HG03108 (cell line): ENCODE data around the gene SPN.
"Not testable (repeated sequence)": the region's sequence is repeated elsewhere in the genome, so short reads cannot be mapped to it uniquely, and the experiment has no call there.

Experiments used
- ATAC-seq: cut with Tn5 transposase; IDR thresholded peaks from one replicate; pipeline ENCODE4 v1.9.1; 2021; ENCODE audit warnings: moderate library complexity; ENCODE audit not compliant: unreplicated experiment

SPN gene

DNA sequence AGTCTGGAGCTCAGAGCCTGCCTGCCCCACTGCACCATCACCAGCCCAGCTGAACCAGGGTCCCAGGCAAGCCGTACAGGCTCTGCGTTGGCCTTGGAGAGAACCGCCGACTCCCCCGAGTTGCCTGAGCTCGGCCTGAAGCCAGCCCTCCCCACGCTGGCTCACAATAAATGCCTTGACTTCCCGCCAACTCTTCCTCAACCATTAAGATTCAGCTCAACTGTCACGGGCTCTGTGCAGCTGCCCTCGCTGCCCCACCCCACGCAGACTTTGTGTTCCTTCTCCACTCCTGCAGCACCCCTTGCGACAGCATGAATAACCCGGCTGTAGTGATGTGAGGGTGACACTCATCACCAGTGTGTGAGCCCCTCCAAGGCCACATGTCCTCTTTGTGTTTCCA lies 11.1 kb downstream of the SPN start:
- no peak for ATAC-seq

DNA sequence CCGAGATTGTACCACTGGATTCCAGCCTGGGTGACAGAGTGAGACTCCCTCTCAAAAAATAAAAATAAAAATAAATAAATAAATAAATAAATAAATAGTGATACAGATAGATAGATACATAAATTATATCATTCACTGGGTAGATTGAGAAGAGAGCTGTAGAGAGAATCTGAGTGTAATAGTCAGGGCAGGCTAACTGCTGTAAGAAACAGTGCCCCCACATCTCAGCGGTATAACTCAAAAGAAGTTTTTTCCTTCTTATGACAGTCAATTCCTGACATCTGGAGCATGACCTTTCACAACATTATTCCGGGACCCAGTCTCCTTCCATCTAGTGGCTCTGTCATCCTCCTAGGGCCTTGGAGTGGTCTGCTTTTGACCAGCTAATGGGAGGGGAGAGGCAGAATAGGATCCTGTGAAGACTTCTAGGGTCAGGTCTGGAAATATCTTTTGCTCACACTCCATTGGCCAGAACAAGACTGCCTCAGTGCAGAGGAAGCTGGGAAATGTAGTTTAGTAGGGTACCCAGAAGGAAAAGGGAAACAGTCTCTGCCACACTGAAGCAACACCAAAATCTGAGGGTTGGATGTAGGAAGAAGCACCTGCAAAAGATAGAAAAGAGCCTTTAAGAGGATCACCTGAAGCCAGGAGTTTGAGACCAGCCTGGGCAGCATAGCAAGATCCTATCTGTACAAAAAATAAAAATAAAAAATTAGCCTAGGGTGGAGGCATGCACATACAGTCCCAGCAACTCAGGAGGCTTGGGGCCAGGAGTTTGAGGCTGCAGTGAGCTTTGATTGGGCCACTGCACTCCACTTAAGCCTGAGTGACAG lies 13.0 kb downstream of the SPN start:
- no peak for ATAC-seq

DNA sequence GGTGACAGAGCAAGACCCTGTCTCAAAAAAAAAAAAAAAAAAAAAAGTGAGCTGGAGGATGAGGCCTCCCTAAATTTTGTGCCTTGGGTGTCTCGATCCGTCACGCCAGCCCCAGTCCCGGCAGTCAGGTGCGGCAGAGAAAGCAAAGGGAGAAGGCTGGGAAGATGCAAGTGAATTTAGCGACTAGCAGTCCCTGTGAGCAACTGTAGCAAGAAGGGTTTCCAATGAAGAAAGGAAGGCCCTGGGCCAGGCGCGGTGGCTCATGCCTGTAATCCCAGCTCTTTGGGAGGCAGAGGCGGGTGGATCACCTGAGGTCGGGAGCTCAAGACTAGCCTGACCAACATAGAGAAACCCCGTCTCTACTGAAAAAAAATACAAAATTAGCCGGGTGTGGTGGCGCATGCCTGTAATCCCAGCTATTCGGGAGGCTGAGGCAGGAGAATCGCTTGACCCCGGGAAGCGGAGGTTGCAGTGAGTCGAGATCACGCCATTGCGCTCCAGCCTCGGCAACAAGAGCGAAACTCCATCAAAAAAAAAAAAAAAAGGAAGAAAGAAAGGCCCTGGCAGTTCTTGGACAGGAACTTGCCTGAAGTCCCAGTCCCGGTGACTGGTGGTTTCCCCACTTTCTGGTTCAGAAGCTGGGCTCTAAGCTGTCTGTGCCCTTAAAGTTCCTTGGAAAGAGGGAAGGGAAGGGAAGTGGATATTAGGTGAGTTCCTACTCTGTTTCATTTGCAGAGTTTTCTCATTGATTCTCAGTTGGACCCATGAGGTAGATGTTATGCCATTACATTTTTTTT lies 14.1 kb downstream of the SPN start:
- no peak for ATAC-seq

DNA sequence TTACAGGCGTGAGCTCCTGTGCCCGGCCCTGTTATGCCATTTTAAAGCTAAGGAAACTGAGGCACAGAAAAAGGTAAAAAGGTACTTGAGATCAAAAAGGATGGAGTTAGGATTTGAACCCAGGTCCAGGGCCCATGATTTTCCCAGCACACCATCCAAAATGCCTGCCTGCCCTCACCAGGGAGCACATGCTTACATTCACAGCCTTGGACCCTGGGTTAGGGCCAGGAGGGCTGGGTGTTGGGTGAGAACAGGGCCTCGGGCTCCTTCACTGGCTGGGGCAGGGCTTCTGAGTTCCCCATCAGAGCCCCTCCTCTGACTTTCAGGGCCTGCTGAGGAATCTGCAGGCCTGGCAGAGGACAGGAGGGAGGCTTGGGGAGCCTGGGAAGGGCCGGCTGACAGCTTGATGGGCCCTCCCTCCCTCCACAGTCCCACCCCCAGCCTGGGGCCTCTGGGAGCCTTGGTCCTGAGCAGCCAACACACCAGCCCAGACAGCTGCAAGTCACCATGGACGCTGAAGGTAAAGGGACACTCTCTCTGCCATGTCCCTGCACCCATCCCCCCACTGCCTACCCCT lies 15.7 kb downstream of the SPN start, which contains the start of gene QPRT:
Gene QPRT (plus strand): TSS at position 490 of the 577 bp plus-strand sequence. CDS start 18 bp downstream, at position 508.
- ATAC-seq = peak; percentile 37

DNA sequence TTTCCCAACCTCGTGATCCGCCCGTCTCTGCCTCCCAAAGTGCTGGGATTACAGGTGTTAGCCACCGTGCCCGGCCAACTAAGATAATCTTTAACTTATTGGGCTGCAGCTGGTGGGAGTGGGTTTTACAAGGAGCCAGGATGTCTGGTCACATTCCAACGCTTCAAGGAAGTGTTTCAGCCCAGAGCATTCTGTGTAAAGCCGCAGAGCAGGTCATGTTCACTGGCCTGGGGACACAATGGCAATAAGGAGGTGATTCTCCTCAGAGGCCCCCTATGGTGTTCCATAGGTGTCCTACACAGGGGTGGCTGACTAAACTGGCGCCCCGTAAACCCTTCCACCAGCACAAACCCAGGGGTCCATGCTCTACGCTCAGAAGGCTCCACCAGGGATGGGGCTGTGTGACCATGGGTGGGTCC lies 17.1 kb downstream of the SPN start:
- ATAC-seq = no peak

DNA sequence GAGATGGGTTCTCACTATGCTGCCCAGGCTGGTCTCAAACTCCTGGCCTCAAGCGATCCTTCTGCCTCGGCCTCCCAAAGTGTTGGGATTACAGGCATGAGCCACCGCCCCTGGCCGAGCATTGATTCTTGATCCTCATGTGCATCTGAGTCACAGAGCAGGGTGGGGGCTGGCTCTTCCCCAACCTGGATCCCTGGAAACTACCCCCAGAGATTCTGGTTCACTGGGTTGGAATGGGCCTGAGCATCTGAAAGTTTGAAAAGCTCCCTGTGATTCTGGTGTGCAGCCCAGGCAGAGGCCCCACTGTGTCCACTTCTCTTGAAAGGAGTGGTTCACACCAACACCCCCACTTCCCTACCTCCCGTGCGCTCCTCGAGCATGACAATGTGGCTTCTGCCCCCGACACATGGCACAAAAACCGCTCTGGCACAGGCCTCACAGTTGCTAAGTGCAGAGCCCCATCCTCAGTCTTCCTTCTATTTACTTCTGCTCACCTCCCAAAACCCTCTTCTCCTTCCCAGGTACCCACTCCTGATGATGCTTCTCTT lies 20.6 kb downstream of the SPN start:
- no peak for ATAC-seq

DNA sequence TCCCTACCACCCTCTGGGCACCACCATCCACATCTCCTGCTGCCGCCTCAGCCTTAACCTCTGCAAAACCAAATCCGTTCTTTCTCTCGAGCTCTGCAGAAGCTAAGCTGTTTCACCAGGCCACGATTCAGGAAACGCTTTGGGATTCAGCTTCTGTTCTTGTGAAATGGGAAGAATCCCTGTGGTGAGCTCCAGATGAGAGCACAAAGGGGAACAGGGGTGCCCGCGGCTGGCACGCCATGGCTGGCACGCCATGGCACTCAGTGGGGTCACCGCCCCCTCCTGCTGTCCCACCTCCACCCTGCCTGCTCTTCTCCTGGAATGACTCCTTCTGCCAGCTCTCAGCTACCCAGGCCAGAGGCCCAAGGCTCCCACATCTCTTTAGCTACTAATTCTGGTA lies 21.6 kb downstream of the SPN start:
- no peak for ATAC-seq

DNA sequence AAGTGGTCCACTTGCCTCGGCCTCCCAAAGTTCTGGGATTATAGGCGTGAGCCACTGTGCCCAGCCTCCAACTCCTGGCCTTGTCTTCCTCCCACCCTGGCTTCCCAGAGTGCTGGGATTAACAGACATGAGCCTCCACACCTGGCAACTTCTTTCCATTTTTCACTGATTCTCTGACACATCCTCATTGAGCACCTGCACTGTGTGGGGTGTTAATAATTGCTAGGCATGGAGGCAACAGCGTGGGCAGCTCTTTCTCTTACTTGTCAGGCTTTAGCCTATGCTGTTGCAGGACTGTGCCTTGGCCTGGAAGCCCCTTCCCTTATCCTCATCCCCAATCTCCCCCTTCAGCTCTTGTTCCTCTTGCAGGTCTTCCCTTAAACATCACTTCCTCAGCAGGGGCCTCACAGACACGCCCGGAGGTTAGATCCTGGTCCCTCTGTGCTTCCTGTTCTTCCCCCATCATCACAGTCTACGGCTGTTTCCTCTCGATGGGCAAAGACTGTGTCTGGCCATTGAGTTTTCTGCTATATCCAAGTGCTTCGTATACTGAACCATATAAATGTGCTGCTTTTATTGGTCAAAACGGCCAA lies 23.8 kb downstream of the SPN start:
- ATAC-seq = no peak

DNA sequence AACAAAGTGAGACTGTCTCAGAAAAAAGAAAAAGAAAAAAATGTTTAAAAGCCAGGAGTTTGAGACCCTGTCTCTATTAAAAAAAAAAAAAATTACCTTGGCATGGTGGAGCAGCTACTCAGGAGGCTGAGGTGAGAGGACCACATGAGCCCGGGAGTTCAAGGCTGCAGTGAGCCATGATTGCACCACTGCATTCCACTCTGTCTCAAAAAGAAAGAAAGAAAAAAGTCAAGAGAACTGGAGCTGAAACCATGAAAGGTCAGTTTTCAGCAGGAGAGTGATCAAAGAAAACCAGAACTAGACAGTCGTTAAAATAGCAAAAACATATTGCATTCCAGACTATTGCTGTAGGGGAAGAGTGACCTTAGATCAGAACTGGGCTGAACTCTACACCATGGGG lies 24.7 kb downstream of the SPN start:
- ATAC-seq = no peak

DNA sequence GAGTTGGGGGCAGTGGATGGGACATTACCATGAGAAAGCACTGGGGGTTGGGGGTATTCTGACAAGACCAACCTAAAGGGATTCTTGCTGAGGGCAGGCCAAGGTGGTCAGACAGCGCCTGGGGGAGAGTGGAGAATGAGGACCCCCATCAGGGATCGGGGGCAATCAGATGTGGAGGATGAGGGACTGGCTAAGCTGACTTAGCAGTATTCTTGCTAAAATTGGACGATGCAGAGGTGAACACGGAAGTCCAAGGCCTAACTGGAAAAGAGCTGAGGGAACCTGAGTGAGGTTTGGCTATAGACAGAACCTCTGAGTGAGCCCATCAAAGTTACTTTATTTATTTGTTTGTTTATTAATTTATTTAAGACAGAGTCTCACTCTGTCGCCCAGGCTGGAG lies 25.1 kb downstream of the SPN start:
- ATAC-seq = no peak

DNA sequence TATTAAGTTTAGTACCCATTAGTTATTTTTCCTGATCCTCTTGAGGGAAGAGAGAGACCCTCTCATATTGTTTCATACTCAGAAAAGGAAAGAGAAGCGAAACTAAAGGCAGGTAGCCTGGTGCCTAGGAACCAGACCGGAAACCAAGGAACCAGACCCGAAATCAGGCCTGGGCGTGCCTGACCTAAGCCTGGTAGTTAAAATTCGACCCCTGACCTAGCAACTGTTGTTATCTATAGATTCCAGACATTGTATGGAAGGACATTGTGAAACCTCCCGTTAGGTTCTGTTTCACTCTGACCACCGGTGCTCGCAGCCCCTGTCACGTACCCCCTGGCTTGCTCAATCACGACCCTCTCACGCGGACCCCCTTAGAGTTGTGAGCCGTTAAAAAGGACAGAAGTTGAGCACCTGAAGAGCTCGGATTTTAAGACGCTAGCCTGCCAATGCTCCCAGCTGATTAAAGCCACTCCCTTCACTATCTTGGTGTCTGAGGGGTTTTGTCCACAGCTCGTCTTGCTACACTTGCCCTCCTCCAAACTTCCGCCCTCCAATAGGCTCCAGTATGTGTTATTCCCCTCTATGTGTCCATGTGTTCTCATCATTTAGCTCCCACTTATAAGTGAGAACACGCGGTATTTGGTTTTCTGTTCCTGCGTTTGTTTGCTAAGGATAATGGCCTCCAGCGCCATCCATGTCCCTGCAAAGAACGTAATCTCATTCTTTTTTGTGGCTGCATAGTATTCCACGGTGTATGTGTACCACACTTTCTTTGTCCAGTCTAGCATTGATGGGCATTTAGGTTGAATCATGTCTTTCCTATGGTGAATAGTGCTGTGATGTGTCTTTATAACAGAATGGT lies 26.7 kb downstream of the SPN start:
- ATAC-seq = not testable (repeated sequence)

DNA sequence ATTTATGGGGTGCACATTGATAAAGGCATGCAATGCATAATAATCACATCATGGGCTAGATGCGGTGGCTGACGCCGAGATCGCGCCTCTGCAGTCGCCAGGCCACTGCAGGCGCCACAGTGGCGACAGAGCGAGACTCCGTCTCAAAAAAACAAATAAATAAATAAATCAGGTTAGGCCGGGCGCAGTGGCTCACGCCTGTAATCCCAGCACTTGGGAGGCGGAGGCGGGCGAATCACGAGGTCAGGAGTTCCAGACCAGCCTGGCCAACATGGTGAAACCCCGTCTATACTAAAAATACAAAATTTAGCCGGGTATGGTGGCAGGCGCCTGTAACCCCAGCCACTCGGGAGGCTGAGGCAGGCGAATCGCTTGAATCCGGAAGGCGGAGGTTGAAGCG lies 29.6 kb downstream of the SPN start:
- not testable (repeated sequence) for ATAC-seq

DNA sequence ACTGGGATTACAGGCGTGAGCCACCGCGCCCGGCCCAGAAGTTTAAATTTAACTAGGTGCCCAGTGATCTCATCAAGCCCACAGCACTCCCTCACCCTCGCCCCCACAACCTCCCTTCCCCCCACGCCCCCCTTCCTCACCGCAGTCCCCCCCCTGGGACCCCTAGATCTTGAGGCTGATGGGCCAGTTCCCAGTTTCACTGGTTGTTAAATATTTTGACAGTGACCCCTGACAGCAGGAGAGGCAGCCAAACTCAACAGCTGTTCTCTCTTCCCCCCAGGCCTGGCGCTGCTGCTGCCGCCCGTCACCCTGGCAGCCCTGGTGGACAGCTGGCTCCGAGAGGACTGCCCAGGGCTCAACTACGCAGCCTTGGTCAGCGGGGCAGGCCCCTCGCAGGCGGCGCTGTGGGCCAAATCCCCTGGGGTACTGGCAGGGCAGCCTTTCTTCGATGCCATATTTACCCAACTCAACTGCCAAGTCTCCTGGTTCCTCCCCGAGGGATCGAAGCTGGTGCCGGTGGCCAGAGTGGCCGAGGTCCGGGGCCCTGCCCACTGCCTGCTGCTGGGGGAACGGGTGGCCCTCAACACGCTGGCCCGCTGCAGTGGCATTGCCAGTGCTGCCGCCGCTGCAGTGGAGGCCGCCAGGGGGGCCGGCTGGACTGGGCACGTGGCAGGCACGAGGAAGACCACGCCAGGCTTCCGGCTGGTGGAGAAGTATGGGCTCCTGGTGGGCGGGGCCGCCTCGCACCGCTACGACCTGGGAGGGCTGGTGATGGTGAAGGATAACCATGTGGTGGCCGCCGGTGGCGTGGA lies 31.5 kb downstream of the SPN start:
- no peak for ATAC-seq

DNA sequence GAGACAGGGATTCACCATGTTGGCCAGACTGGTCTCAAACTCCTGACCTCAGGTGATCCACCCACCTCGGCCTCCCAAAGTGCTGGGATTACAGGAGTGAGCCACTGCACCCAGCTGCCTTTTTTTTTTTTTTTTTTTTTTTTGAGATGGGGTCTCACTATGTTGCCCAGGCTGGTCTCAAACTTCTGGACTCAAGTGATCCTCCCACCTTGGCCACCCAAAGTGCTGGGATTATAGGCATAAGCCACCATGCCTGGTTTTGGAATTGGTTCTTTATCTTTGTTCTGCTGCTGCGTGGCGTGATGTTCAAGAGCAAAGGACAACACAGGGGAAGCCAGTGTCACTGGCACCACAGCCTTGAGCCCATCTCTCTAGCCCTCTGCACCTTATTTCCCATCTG lies 32.6 kb downstream of the SPN start:
- ATAC-seq = not testable (repeated sequence)

DNA sequence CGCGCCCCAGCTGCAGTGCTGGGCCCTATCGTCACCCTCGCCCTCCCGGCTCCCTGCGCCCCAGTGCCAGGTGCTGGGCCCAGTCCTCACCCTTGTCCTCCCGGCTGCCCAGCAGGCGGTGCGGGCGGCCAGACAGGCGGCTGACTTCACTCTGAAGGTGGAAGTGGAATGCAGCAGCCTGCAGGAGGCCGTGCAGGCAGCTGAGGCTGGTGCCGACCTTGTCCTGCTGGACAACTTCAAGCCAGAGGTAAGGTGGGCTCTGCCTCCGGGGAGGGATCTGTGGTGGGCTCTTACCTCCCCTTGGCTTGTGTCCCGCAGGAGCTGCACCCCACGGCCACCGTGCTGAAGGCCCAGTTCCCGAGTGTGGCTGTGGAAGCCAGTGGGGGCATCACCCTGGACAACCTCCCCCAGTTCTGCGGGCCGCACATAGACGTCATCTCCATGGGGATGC lies 33.9 kb downstream of the SPN start:
- no peak for ATAC-seq

DNA sequence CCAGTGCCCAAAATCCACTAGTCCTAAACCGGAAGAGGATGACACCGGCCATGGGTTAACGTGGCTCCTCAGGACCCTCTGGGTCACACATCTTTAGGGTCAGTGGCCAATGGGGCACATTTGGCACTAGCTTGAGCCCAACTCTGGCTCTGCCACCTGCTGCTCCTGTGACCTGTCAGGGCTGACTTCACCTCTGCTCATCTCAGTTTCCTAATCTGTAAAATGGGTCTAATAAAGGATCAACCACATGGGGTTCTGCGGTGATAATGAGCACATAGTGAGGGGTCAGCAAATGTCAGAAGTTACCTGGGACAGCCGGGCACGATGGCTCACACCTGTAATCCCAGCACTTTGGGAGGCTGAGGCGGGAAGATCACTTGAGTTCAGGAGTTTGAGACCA lies 34.3 kb downstream of the SPN start:
- ATAC-seq = no peak

DNA sequence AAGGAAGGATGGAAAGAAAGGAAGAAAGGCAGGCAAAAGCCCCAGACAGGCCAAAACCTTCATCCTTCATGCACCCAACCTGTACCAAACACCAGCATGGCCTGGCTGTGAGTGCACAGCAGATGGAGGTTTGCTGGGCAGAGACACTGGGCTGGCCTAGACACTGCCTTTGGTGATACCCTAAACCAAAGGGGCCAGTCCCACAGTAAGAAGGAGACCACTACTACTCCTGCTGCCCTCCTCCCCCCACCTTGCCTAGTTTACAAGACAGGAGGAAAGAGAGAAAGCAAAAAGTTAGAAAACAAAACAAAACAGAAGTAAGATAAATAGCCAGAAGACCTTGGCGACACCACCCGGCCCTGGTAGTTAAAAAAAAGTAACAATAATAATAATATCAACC lies 35.0 kb downstream of the SPN start:
- no peak for ATAC-seq

DNA sequence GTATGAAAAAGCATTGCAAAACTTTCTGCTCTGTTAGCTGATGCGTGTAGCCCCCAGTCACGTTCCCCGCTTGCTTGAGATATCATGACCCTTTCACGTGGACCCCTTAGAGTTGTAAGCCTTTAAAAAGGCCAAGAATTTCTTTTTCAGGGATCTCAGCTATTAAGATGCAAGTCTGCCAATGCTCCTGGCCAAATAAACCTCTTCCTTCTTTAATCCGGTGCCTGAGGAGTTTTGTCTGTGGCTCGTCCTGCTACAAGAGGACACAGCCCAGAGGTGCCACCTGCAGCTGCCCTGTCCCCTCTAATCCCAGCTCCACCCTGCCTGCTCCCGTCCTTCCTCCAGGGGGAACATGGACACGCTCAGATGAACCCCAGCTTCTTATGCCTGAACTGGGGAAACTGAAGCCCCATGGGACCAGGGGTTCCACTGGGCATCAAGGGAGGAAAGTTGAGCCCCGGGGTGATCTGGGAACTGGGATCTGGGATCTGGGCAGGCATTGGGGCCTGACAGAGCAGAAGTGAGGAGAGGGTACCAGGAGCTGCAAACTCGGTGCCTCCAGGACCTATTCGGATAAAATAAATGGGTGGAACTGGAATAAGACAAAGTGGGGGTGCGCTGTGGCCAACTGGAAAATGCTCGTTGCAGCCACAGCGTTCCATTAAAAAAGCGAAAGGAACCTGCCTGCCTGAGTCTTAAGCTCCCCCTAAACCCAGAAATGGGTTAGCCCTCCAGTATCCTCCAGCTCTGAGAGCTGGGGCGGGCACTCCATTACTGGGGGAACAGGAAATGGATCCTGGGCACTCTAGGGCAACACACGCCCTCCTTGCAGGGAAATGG lies 35.7 kb downstream of the SPN start:
- no peak for ATAC-seq
